ENCODE measurements around the gene PUDP. TPM values are rescaled to one million over a fixed set of nuclear protein-coding genes. Genes with fewer than 3 reads are reported as not detected.

The PUDP gene
- polyA plus RNA-seq, 1 donor from 2014 or later, result 18.2 TPM

- no peak overlapping the region for H3K4me3 ChIP-seq (ENCODE audit: low read length)
- no peaks in the 10 kb centered on the region for H3F3A ChIP-seq (ENCODE audit: insufficient read depth, low read length, poor library complexity, severe bottlenecking)
- H3K27me3 ChIP-seq (ENCODE audit: insufficient read depth, low read depth, low read length), result no peaks in the 10 kb centered on the region
- TF ChIP-seq REST (IDR thresholded peaks at IDR 0.05; ENCODE audit: borderline replicate concordance) (no peak), EZH2 (IDR thresholded peaks at IDR 0.05; ENCODE audit: borderline replicate concordance, insufficient read depth, low read length, poor library complexity, severe bottlenecking) (no peak), MXI1 (conservative IDR thresholded peaks at IDR 0.05; ENCODE audit: poor library complexity, severe bottlenecking) (no peak), TAF1 (IDR thresholded peaks at IDR 0.05; ENCODE audit: low read depth) (no peak), POLR2AphosphoS5 (IDR thresholded peaks at IDR 0.05) (no peak), SMC3 (conservative IDR thresholded peaks at IDR 0.05; ENCODE audit: poor library complexity) (no peak), RAD21 (conservative IDR thresholded peaks at IDR 0.05) (no peak), EP300 (conservative IDR thresholded peaks at IDR 0.05; ENCODE audit: poor library complexity, severe bottlenecking) (no peak)
- TF ChIP-seq, protein P1, sequence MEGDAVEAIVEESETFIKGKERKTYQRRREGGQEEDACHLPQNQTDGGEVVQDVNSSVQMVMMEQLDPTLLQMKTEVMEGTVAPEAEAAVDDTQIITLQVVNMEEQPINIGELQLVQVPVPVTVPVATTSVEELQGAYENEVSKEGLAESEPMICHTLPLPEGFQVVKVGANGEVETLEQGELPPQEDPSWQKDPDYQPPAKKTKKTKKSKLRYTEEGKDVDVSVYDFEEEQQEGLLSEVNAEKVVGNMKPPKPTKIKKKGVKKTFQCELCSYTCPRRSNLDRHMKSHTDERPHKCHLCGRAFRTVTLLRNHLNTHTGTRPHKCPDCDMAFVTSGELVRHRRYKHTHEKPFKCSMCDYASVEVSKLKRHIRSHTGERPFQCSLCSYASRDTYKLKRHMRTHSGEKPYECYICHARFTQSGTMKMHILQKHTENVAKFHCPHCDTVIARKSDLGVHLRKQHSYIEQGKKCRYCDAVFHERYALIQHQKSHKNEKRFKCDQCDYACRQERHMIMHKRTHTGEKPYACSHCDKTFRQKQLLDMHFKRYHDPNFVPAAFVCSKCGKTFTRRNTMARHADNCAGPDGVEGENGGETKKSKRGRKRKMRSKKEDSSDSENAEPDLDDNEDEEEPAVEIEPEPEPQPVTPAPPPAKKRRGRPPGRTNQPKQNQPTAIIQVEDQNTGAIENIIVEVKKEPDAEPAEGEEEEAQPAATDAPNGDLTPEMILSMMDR (IDR thresholded peaks at IDR 0.05; ENCODE audit: poor library complexity, severe bottlenecking), result no peak
- H3K4me2 ChIP-seq (ENCODE audit: low read length), result no peak overlapping the region
- no peaks in the 10 kb centered on the region for H4K20me1 ChIP-seq (ENCODE audit: insufficient read depth)
- no peak overlapping the region for H3K27ac ChIP-seq (ENCODE audit: low read length)
- H3K9me3 ChIP-seq (ENCODE audit: low read length), result no peaks in the 10 kb centered on the region
- no peak overlapping the region for H2AFZ ChIP-seq (ENCODE audit: low read depth, low read length)
- H3K36me3 ChIP-seq (ENCODE audit: insufficient read depth, low read length), result no peaks in the 10 kb centered on the region
- H3K9me2 ChIP-seq (ENCODE audit: insufficient read depth, low read length), result no peaks in the 10 kb centered on the region
- no peak overlapping the region for H3K9ac ChIP-seq (ENCODE audit: low read length)
- H3K79me2 ChIP-seq (replicated peaks; ENCODE audit: insufficient read depth, low read length), result no peaks in the 10 kb centered on the region
Measured at GRCh38 chrX:7059859-7060258, 88.1 kb downstream of the PUDP start.

DNA sequence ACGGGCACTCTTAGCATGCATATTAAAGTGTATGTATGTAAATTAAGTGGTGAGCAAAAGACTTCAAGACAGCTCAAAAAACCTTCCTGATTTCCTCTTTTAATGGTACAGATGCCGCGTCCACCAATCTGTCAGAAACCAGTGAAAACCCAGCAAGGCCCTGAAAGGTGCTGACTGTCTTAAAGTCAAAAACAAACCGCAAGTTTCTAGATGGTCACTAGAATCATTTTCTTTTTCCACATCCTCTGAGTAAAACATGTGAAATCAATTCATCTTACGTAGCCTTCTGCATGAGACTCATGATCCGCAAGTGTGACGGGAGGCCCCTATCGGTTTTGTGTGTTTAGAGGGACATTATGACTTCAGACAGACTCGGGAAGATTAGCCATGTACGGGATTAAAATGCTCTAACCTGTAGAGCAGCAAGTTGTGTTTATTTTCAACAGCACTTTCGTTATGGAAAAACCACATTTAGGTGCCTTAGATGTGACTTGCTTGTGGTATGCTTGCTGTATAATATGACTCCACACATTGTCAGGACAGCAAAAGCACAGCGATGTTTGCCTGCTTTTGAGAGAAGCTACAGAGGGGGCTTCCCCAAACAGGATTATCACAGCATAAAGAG, 88.6 kb downstream of the PUDP start:
- Histone ChIP-seq H2AFZ (ENCODE audit: low read depth, low read length) (no peak overlapping the region), H3F3A (ENCODE audit: insufficient read depth, low read length, poor library complexity, severe bottlenecking) (no peaks in the 10 kb centered on the region), H3K9me2 (ENCODE audit: insufficient read depth, low read length) (no peaks in the 10 kb centered on the region), H3K27ac (ENCODE audit: low read length) (no peak overlapping the region), H3K79me2 (replicated peaks; ENCODE audit: insufficient read depth, low read length) (no peaks in the 10 kb centered on the region), H3K27me3 (ENCODE audit: insufficient read depth, low read depth, low read length) (no peaks in the 10 kb centered on the region), H3K9ac (ENCODE audit: low read length) (no peak overlapping the region), H4K20me1 (ENCODE audit: insufficient read depth) (no peaks in the 10 kb centered on the region), H3K9me3 (ENCODE audit: low read length) (no peaks in the 10 kb centered on the region), H3K4me3 (ENCODE audit: low read length) (no peak overlapping the region), H3K4me2 (ENCODE audit: low read length) (no peak overlapping the region), H3K36me3 (ENCODE audit: insufficient read depth, low read length) (no peaks in the 10 kb centered on the region)
- TF ChIP-seq, protein P1 (IDR thresholded peaks at IDR 0.05; ENCODE audit: poor library complexity, severe bottlenecking), result no peak
- TF ChIP-seq MXI1 (conservative IDR thresholded peaks at IDR 0.05; ENCODE audit: poor library complexity, severe bottlenecking), result no peak

All from neural cell (in vitro differentiated cells).